Endothelial cell of umbilical vein (primary cell): ENCODE results near the gene MESP2. TPM values are rescaled to one million over a fixed set of nuclear protein-coding genes. Genes with fewer than 3 reads are reported as not detected.

ENCODE experiments used
- BruUV-seq: library from RNA; stranded (reverse); fragments of 400-500 nt; replicated peaks from 2 replicates; lab custom pipeline; 2021; lab: Mats Ljungman, UMichigan
- CTCF ChIA-PET: fragments of 300-600, 350-600 bp; sonication (Branson Sonifier 250); formaldehyde crosslinking; loops from one replicate; lab custom pipeline; 2021; ENCODE audit warnings: antibody characterized with exemption, inconsistent platforms; lab: Charles Lee
- POLR2A ChIA-PET: fragments of 300-600, 350-600 bp; sonication (Branson Sonifier 250); formaldehyde crosslinking; loops from one replicate; lab custom pipeline; 2021; ENCODE audit warnings: antibody characterized with exemption, inconsistent platforms; lab: Charles Lee
- DNase-seq: peaks from one replicate; pipeline ENCODE4 v3.0.0-alpha.2; 2011; ENCODE audit warnings: low read depth, low spot score
- FAIRE-seq: peaks from 2 replicates; lab custom pipeline; 2011; peaks lifted over from hg19 to GRCh38; lab: Jason Lieb, UNC
- H2AFZ ChIP-seq: 2 replicates; pipeline ENCODE4 v1.6.0; 2012; ENCODE audit warnings: low read depth, low read length, control low read depth, inconsistent platforms
- H3K27ac ChIP-seq: 2 replicates; pipeline ENCODE4 v1.5.1; 2011; ENCODE audit warnings: low read depth, mild to moderate bottlenecking, control low read depth, low read length, moderate library complexity; ENCODE audit not compliant: insufficient read depth
- H3K27me3 ChIP-seq, 2 experiments: 2 replicates each; pipeline versions ENCODE4 v1.6.0 to v1.6.1; 2011; ENCODE audit warnings: low read length in 2 of 2, mixed read lengths in 1 of 2; ENCODE audit not compliant: control insufficient read depth in 2 of 2, insufficient read depth in 2 of 2
- H3K36me3 ChIP-seq, 2 experiments: 2 replicates in 1 of 2; 3 replicates in 1 of 2; pipeline ENCODE4 v1.5.1; 2011; ENCODE audit warnings: low read length in 2 of 2, mild to moderate bottlenecking in 1 of 2, moderate library complexity in 1 of 2; ENCODE audit not compliant: control insufficient read depth in 2 of 2, insufficient read depth in 2 of 2; ENCODE audit errors: extremely low read depth in 1 of 2
- H3K4me1 ChIP-seq: 3 replicates; pipeline ENCODE4 v1.5.1; 2011; ENCODE audit warnings: mild to moderate bottlenecking, low read length; ENCODE audit not compliant: control insufficient read depth, insufficient read depth; ENCODE audit errors: extremely low read depth
- H3K4me2 ChIP-seq: 2 replicates; pipeline ENCODE4 v1.6.1; 2011; ENCODE audit warnings: low read length, control low read depth, mixed read lengths; ENCODE audit not compliant: insufficient read depth
- H3K4me3 ChIP-seq, 3 experiments: fragments of 200-600 bp in 1 of 3; sonication (generic), shearing (Covaris generic) in 1 of 3; replicated peaks in 1 of 3; 2 replicates each; pipeline ENCODE4 v1.5.1; 2011 to 2016; ENCODE audit warnings: control low read depth in 3 of 3, low read length in 3 of 3, mild to moderate bottlenecking in 2 of 3, inconsistent platforms in 1 of 3, low read depth in 1 of 3, moderate library complexity in 1 of 3; ENCODE audit not compliant: insufficient read depth in 1 of 3
- H3K79me2 ChIP-seq: 2 replicates; pipeline ENCODE4 v1.6.0; 2012; ENCODE audit warnings: low read length, inconsistent platforms; ENCODE audit not compliant: control insufficient read depth, insufficient read depth
- H3K9ac ChIP-seq: replicated peaks from 2 replicates; pipeline ENCODE3; 2011; ENCODE audit warnings: low read length, control low read depth; ENCODE audit not compliant: insufficient read depth; ENCODE audit errors: extremely low read depth
- H3K9me1 ChIP-seq: replicated peaks from 3 replicates; pipeline ENCODE4 v1.6.0; 2011; ENCODE audit warnings: mild to moderate bottlenecking, low read length; ENCODE audit not compliant: control insufficient read depth, insufficient read depth; ENCODE audit errors: extremely low read depth
- H3K9me3 ChIP-seq: replicated peaks from 2 replicates; pipeline ENCODE4 v1.5.1; 2012; ENCODE audit warnings: low read length, inconsistent platforms; ENCODE audit not compliant: control insufficient read depth, insufficient read depth
- H4K20me1 ChIP-seq: replicated peaks from 2 replicates; pipeline ENCODE3; 2011; ENCODE audit warnings: mild to moderate bottlenecking, low read length; ENCODE audit not compliant: control insufficient read depth, insufficient read depth; ENCODE audit errors: extremely low read depth
- CTCF ChIP-seq, 2 donors: IDR thresholded peaks; 1 replicate in 1 of 2; 2 replicates in 1 of 2; pipeline ENCODE4 v1.5.1; 2011; ENCODE audit warnings: low read length in 2 of 2, mild to moderate bottlenecking in 2 of 2, moderate library complexity in 2 of 2, control low read depth in 1 of 2, inconsistent platforms in 1 of 2, low read depth in 1 of 2; ENCODE audit not compliant: insufficient read depth in 1 of 2; ENCODE audit errors: extremely low read depth in 1 of 2
- EZH2 ChIP-seq: IDR thresholded peaks from 2 replicates; pipeline ENCODE4 v1.6.1; 2012; ENCODE audit warnings: borderline replicate concordance, low read depth, mild to moderate bottlenecking, moderate library complexity, low read length, inconsistent platforms; ENCODE audit not compliant: severe bottlenecking
- FOS ChIP-seq: IDR thresholded peaks from 2 replicates; pipeline ENCODE4 v1.6.1; 2011; ENCODE audit warnings: mild to moderate bottlenecking, low read length, moderate library complexity, borderline replicate concordance; ENCODE audit not compliant: insufficient read depth
- GATA2 ChIP-seq: IDR thresholded peaks from 2 replicates; pipeline ENCODE4 v1.7.0; 2011; ENCODE audit warnings: low read depth, mild to moderate bottlenecking, moderate library complexity, mixed read lengths, low read length; ENCODE audit not compliant: insufficient read length, insufficient read depth
- JUN ChIP-seq: IDR thresholded peaks from 2 replicates; pipeline ENCODE4 v1.6.1; 2011; ENCODE audit warnings: borderline replicate concordance, low read depth; ENCODE audit not compliant: insufficient read length, insufficient read depth
- MYC ChIP-seq: IDR thresholded peaks from one replicate; pipeline ENCODE4 v1.6.1; 2011; ENCODE audit warnings: mild to moderate bottlenecking, low read depth, low read length
- POLR2A ChIP-seq: IDR thresholded peaks from 2 replicates; pipeline ENCODE4 v1.6.1; 2012; ENCODE audit warnings: low read depth, mild to moderate bottlenecking, control low read depth, low read length
- POLR2AphosphoS5 ChIP-seq: IDR thresholded peaks from 2 replicates; pipeline ENCODE4 v1.6.1; 2012; ENCODE audit warnings: low read depth, mild to moderate bottlenecking, control low read depth, low read length, moderate library complexity; ENCODE audit not compliant: insufficient read depth
- dilution Hi-C: fragments of 300-500 bp; cut with MboI; formaldehyde crosslinking; loops from one replicate; pipeline ENCODE4 v1.15.0; 2019; ENCODE audit warnings: low sequenced_read_pairs; ENCODE audit not compliant: extremely low pct_ligation_motif_present
- intact Hi-C: fragments of 100-400 bp; cut with micrococcal nuclease; formaldehyde crosslinking; loops from one replicate; pipeline ENCODE4 v1.10.0; 2022
- polyA plus RNA-seq, 4 experiments: library from polyadenylated mRNA; depleted of rRNA in 3 of 4; stranded (reverse) in 3 of 4; unstranded in 1 of 4; fragments of >200 nt; gene quantifications; 2 replicates each; pipeline versions ENCODE4 v1.2.1 to v1.2.3, GENCODE V29; 2011 to 2012; ENCODE audit warnings: missing spikeins in 1 of 4
- total RNA-seq: library from RNA; stranded (reverse); gene quantifications from 2 replicates; pipeline ENCODE4 v1.2.3, GENCODE V29; 2021
- TF ChIP-seq, protein P1 (sequence below): IDR thresholded peaks from 2 replicates; pipeline ENCODE4 v1.6.1; 2011; ENCODE audit not compliant: insufficient read depth, insufficient read length

The MESP2 gene
- total and polyA plus RNA-seq, 2 donors (not counting 3 experiments of a cell fraction or from before 2014, with no cell fraction given): 0.42 to 0.43 TPM

- H3K79me2 ChIP-seq: no peaks in the 10 kb centered on the region
- peaks cover 3 to 10% of the 10 kb centered on the region in 2 experiments for H3K27me3 ChIP-seq
- no peak overlapping the region for H3K4me2 ChIP-seq
- no peaks in the 10 kb centered on the region for H3K9me3 ChIP-seq
- H3K9me1 ChIP-seq: no peaks in the 10 kb centered on the region
- DNase-seq (no peak), FAIRE-seq (no peak)
- no peak overlapping the region for H3K9ac ChIP-seq
- intact Hi-C loops (no loop called here), dilution Hi-C loops (no loop called here)
- H3K27ac ChIP-seq: no peak overlapping the region
- BruUV-seq: no TSS peak
- no peak overlapping the region for H2AFZ ChIP-seq
- no peaks in the 10 kb centered on the region for H4K20me1 ChIP-seq
- no peaks in the 10 kb centered on the region for H3K4me1 ChIP-seq
- H3K4me3 ChIP-seq: no peak overlapping the region
- CTCF ChIA-PET: interaction anchor here (0.7 to 1.9 kb wide), 5 partner anchors 18 to 147 kb away, joined by 3 to 5 read pairs (median 3); no protein-coding TSS in a partner anchor
- TF ChIP-seq EZH2 (no peak), MYC (no peak), POLR2AphosphoS5 (no peak), FOS (no peak), CTCF (IDR thresholded peaks at IDR 0.05; ENCODE audit: extremely low read depth in 1 of 2, insufficient read depth in 1 of 2, low read depth in 1 of 2, low read length in 2 of 2) (no peak), POLR2A (no peak), GATA2 (no peak), JUN (no peak)
- TF ChIP-seq, protein P1, sequence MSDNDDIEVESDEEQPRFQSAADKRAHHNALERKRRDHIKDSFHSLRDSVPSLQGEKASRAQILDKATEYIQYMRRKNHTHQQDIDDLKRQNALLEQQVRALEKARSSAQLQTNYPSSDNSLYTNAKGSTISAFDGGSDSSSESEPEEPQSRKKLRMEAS: no peak
- POLR2A ChIA-PET: no interaction called here
- H3K36me3 ChIP-seq: no peaks in the 10 kb centered on the region
Observed at GRCh38 chr15:89743594-89743993, 32.5 kb upstream of the MESP2 start.
